ENCODE results near the gene CSTB.

GRCh38 chr21:43794857-43795256 is 18.7 kb upstream of the CSTB start:
- TF ChIP-seq, protein P1, sequence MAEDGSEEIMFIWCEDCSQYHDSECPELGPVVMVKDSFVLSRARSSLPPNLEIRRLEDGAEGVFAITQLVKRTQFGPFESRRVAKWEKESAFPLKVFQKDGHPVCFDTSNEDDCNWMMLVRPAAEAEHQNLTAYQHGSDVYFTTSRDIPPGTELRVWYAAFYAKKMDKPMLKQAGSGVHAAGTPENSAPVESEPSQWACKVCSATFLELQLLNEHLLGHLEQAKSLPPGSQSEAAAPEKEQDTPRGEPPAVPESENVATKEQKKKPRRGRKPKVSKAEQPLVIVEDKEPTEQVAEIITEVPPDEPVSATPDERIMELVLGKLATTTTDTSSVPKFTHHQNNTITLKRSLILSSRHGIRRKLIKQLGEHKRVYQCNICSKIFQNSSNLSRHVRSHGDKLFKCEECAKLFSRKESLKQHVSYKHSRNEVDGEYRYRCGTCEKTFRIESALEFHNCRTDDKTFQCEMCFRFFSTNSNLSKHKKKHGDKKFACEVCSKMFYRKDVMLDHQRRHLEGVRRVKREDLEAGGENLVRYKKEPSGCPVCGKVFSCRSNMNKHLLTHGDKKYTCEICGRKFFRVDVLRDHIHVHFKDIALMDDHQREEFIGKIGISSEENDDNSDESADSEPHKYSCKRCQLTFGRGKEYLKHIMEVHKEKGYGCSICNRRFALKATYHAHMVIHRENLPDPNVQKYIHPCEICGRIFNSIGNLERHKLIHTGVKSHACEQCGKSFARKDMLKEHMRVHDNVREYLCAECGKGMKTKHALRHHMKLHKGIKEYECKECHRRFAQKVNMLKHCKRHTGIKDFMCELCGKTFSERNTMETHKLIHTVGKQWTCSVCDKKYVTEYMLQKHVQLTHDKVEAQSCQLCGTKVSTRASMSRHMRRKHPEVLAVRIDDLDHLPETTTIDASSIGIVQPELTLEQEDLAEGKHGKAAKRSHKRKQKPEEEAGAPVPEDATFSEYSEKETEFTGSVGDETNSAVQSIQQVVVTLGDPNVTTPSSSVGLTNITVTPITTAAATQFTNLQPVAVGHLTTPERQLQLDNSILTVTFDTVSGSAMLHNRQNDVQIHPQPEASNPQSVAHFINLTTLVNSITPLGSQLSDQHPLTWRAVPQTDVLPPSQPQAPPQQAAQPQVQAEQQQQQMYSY (CRISPR knock-in tag; IDR thresholded peaks at IDR 0.05) = no peak
- no peak for TF ChIP-seq ZNF121 (CRISPR knock-in tag; IDR thresholded peaks at IDR 0.05)
- TF ChIP-seq TCF7 (CRISPR knock-in tag; IDR thresholded peaks at IDR 0.05; ENCODE audit: low read depth) = no peak
- TF ChIP-seq GTF2I (CRISPR knock-in tag; conservative IDR thresholded peaks at IDR 0.05) = no peak
- no peak for TF ChIP-seq CTCF (IDR thresholded peaks at IDR 0.05)
- TF ChIP-seq, protein P2, sequence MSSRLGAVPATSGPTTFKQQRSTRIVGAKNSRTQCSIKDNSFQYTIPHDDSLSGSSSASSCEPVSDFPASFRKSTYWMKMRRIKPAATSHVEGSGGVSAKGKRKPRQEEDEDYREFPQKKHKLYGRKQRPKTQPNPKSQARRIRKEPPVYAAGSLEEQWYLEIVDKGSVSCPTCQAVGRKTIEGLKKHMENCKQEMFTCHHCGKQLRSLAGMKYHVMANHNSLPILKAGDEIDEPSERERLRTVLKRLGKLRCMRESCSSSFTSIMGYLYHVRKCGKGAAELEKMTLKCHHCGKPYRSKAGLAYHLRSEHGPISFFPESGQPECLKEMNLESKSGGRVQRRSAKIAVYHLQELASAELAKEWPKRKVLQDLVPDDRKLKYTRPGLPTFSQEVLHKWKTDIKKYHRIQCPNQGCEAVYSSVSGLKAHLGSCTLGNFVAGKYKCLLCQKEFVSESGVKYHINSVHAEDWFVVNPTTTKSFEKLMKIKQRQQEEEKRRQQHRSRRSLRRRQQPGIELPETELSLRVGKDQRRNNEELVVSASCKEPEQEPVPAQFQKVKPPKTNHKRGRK (CRISPR knock-in tag; IDR thresholded peaks at IDR 0.05; ENCODE audit: borderline replicate concordance) = no peak
- TF ChIP-seq ATF3 (CRISPR knock-in tag; conservative IDR thresholded peaks at IDR 0.05) = no peak
- TF ChIP-seq ESRRA (CRISPR knock-in tag; IDR thresholded peaks at IDR 0.05; ENCODE audit: borderline replicate concordance) = no peak
- no peak for TF ChIP-seq USF2 (CRISPR knock-in tag; IDR thresholded peaks at IDR 0.05)

All from WTC11 (cell line).